SW480 (cell line): ENCODE data around the gene FN3K.

ENCODE experiments used
- DNase-seq: peaks from one replicate; pipeline ENCODE4 v3.0.0-alpha.2; 2016; ENCODE audit warnings: low spot score

The FN3K gene

DNA sequence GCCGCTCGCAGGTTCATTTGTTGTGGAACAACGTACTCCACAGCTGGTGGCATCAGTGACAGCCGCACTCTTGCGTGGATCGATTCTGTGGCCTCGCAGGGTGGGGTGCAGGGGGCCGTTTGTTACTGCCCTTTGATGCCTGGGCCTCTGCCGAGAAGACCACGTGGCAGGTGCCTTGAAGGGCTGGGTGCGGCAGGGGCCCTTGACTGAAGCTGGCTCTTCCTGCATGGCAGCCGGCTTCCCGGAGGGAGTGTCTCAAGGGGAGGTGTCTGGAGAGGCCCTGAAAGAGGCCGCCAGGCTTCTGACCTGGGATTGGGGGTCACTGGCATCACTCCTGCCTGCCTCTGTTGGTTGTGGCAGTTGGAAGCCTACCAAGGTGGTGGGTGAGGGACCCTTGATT lies 60.2 kb downstream of the FN3K start:
- DNase-seq, result no peak

DNA sequence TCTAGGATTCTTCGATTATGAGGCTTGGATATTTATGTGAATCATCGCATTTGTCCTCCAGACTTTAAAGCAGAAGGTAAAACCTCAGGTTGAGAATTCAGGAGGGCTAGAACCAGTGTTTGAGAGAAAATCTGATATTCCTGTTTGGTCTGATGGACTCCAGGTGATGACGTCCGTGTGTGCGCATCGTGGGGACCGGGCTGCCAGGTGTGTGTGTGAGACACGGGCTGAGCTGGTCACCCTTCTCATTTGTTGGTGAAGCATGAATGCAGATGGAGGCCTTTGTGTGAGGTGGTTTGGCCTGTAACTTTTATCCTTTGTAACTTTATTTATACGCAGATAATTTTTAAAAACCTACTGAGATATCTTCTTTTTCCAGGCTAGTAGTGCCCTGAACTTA lies 61.6 kb downstream of the FN3K start:
- no peak for DNase-seq

DNA sequence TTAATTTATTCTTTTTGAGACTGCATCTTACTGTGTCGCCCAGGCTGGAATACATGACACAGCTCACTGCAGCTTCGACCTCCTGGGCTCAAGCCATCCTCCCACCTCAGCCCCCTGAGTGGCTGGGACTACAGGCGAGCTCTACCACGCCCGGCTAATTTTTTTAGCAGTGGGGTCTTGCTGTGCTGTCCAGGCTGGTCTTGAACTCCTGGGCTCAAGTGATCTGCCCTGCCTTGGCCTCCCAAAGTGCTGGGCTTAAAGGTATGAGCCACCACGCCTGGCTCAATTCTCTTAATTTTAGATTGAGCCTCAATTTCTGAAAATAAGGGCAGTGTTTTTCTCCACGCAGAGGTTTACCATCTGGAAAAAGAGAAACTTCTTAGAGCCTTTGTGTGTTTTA lies 63.3 kb downstream of the FN3K start:
- DNase-seq, result no peak

DNA sequence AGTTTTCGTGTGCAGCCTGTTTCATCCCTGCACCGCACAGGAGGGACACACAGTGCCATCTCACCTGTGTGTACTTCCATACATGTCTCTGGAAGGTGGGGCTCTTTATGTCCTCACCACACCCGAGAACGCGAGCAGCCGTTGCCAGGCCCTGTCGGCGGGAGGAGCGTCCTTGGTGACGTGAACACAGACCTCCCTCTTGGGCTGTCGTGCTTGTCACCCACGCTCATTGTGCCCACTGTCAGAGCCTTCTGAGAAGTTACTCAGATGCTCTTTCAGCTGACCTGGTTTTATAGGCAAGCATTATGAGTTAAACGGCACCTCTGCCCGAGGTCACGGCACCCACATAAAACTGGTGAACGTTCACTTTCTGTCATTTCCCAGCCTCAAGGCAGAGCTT lies 64.2 kb downstream of the FN3K start:
- DNase-seq, result no peak
